ENCODE data around the gene SYCP3.

DNA sequence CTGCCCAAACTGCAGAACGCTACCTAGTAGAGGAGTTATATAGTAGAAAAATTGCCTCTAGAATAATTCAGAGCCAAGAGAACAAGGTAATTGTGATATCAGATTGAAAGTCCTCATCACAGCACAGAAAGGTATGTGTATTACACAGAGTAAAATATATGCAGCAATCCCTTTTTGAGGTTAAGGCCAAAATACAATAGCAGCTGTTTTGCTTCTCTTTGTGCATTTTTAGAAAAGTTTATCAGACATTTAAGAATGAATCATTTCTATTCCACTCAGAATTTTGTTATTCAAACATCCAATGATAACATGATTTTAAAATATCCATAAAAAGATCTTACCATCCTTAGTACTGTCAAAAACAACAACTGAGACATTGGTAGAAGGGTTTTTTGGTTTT is 46.4 kb upstream of the SYCP3 start:
- TF ChIP-seq, protein P1, sequence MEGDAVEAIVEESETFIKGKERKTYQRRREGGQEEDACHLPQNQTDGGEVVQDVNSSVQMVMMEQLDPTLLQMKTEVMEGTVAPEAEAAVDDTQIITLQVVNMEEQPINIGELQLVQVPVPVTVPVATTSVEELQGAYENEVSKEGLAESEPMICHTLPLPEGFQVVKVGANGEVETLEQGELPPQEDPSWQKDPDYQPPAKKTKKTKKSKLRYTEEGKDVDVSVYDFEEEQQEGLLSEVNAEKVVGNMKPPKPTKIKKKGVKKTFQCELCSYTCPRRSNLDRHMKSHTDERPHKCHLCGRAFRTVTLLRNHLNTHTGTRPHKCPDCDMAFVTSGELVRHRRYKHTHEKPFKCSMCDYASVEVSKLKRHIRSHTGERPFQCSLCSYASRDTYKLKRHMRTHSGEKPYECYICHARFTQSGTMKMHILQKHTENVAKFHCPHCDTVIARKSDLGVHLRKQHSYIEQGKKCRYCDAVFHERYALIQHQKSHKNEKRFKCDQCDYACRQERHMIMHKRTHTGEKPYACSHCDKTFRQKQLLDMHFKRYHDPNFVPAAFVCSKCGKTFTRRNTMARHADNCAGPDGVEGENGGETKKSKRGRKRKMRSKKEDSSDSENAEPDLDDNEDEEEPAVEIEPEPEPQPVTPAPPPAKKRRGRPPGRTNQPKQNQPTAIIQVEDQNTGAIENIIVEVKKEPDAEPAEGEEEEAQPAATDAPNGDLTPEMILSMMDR (IDR thresholded peaks at IDR 0.05), result no peak
- no peak for TF ChIP-seq POLR2A (IDR thresholded peaks at IDR 0.05)
